HEK293T (cell line): ENCODE measurements around the gene TMEM273.

Experiments
- CTCF ChIA-PET: fragments of 350-600 bp; formaldehyde crosslinking; extraction: SDS; loops from one replicate; lab custom pipeline; 2021; ENCODE audit warnings: antibody characterized with exemption, inconsistent platforms; lab: Yijun Ruan, JAX
- POLR2A ChIA-PET: fragments of 350-600 bp; formaldehyde crosslinking; extraction: SDS; loops from one replicate; lab custom pipeline; 2020; ENCODE audit warnings: antibody characterized with exemption, inconsistent platforms; lab: Yijun Ruan, JAX
- DNase-seq: peaks from one replicate; pipeline ENCODE4 v3.0.0; 2012; ENCODE audit warnings: mixed read lengths; ENCODE audit errors: extremely low spot score
- ARNT ChIP-seq: fragments of 450-650 bp; IDR thresholded peaks from 2 replicates; pipeline ENCODE4 v1.6.1; 2017; ENCODE audit warnings: mild to moderate bottlenecking
- BHLHE40 ChIP-seq: fragments of 450-650 bp; IDR thresholded peaks from 2 replicates; pipeline ENCODE4 v1.6.1; 2016; ENCODE audit warnings: mild to moderate bottlenecking, moderate library complexity, borderline replicate concordance
- CTBP1 ChIP-seq: fragments of 450-650 bp; IDR thresholded peaks from 2 replicates; pipeline ENCODE4 v1.6.1; 2016; ENCODE audit warnings: borderline replicate concordance
- ELF4 ChIP-seq: fragments of 450-650 bp; IDR thresholded peaks from 2 replicates; pipeline ENCODE4 v1.6.1; 2017; ENCODE audit warnings: antibody characterized with exemption
- FOXA1 ChIP-seq: fragments of 450-650 bp; IDR thresholded peaks from 2 replicates; pipeline ENCODE4 v1.6.1; 2016; ENCODE audit warnings: mild to moderate bottlenecking
- FOXK2 ChIP-seq: fragments of 450-650 bp; IDR thresholded peaks from 2 replicates; pipeline ENCODE4 v1.6.1; 2016; ENCODE audit warnings: mild to moderate bottlenecking
- FOXM1 ChIP-seq: fragments of 450-650 bp; IDR thresholded peaks from 2 replicates; pipeline ENCODE4 v1.6.1; 2017; ENCODE audit warnings: mild to moderate bottlenecking, borderline replicate concordance
- HDGF ChIP-seq: fragments of 450-650 bp; IDR thresholded peaks from 2 replicates; pipeline ENCODE4 v1.6.1; 2017; ENCODE audit warnings: antibody characterized with exemption, borderline replicate concordance
- L3MBTL2 ChIP-seq: fragments of 450-650 bp; conservative IDR thresholded peaks from 2 replicates; pipeline ENCODE4 v1.6.1; 2016; ENCODE audit warnings: mild to moderate bottlenecking
- LEF1 ChIP-seq: fragments of 450-650 bp; IDR thresholded peaks from 2 replicates; pipeline ENCODE4 v1.6.1; 2017; ENCODE audit warnings: mild to moderate bottlenecking, borderline replicate concordance
- NFRKB ChIP-seq: fragments of 450-650 bp; IDR thresholded peaks from 2 replicates; pipeline ENCODE4 v1.6.1; 2016; ENCODE audit warnings: mild to moderate bottlenecking, moderate library complexity
- PKNOX1 ChIP-seq: fragments of 450-650 bp; IDR thresholded peaks from 2 replicates; pipeline ENCODE4 v1.6.1; 2016
- SP1 ChIP-seq: fragments of 450-650 bp; IDR thresholded peaks from 2 replicates; pipeline ENCODE4 v1.6.1; 2017
- SUZ12 ChIP-seq: fragments of 450-650 bp; IDR thresholded peaks from 2 replicates; pipeline ENCODE4 v1.6.1; 2016; ENCODE audit warnings: mild to moderate bottlenecking
- TARDBP ChIP-seq: fragments of 450-650 bp; IDR thresholded peaks from 2 replicates; pipeline ENCODE4 v1.6.1; 2016
- ZNF384 ChIP-seq: fragments of 450-650 bp; IDR thresholded peaks from 2 replicates; pipeline ENCODE4 v1.6.1; 2016

TMEM273 gene

GRCh38 chr10:49185213-49185612, 3.0 kb downstream of the TMEM273 start:
- CTCF ChIA-PET = no interaction called here
- no peak for DNase-seq
- TF ChIP-seq TARDBP (no peak), FOXK2 (no peak), CTBP1 (no peak), SUZ12 (no peak), ARNT (no peak), HDGF (no peak), ELF4 (no peak), LEF1 (no peak), FOXA1 (no peak), SP1 (no peak), L3MBTL2 (no peak), NFRKB (no peak), PKNOX1 (no peak), ZNF384 (no peak)
- POLR2A ChIA-PET = no interaction called here

GRCh38 chr10:49184642-49185111, 3.5 kb downstream of the TMEM273 start:
- no peak for DNase-seq
- ChIA-PET POLR2A (no interaction called here), CTCF (no interaction called here)
- no peak for TF ChIP-seq L3MBTL2
- no peak for TF ChIP-seq LEF1
- no peak for TF ChIP-seq FOXK2
- no peak for TF ChIP-seq BHLHE40
- TF ChIP-seq NFRKB = no peak
- TF ChIP-seq SP1 = no peak
- no peak for TF ChIP-seq HDGF
- no peak for TF ChIP-seq CTBP1
- no peak for TF ChIP-seq ZNF384
- no peak for TF ChIP-seq FOXA1

- no peak for DNase-seq
- TF ChIP-seq LEF1 (no peak), SP1 (no peak), ELF4 (no peak), BHLHE40 (no peak), CTBP1 (no peak)
- CTCF ChIA-PET = interaction anchor here (1.2 kb wide), 1 partner anchor 20 kb away, joined by 3 read pairs; no protein-coding TSS in a partner anchor
- POLR2A ChIA-PET = no interaction called here
Observed at GRCh38 chr10:49183596-49184542, 4.3 kb downstream of the TMEM273 start.

- ChIA-PET CTCF (interaction anchor here (1.2 kb wide), 1 partner anchor 18 kb away, joined by 3 read pairs; no protein-coding TSS in a partner anchor), POLR2A (no interaction called here)
- TF ChIP-seq BHLHE40 (no peak), NFRKB (no peak), CTBP1 (no peak), ARNT (no peak), FOXK2 (no peak), PKNOX1 (no peak), HDGF (no peak), FOXA1 (no peak), ELF4 (no peak), FOXM1 (no peak), SUZ12 (no peak), L3MBTL2 (no peak), SP1 (no peak), TARDBP (no peak), LEF1 (no peak), ZNF384 (no peak)
- DNase-seq = no peak
Observed at GRCh38 chr10:49182776-49183175, 5.4 kb downstream of the TMEM273 start.

GRCh38 chr10:49180444-49180860, 7.7 kb downstream of the TMEM273 start:
- DNase-seq = no peak
- TF ChIP-seq TARDBP (no peak), ZNF384 (no peak), L3MBTL2 (no peak)
- ChIA-PET CTCF (no interaction called here), POLR2A (no interaction called here)

GRCh38 chr10:49179699-49180443, 8.3 kb downstream of the TMEM273 start:
- no peak for TF ChIP-seq ARNT
- no peak for TF ChIP-seq FOXK2
- TF ChIP-seq PKNOX1 = no peak
- no peak for TF ChIP-seq SUZ12
- no peak for TF ChIP-seq BHLHE40
- POLR2A ChIA-PET = no interaction called here

More at GRCh38 chr10:49179699-49180443, 8.3 kb downstream of the TMEM273 start:
- CTCF ChIA-PET = no interaction called here
- DNase-seq = no peak
